ENCODE measurements around the gene GPR63.

DNA sequence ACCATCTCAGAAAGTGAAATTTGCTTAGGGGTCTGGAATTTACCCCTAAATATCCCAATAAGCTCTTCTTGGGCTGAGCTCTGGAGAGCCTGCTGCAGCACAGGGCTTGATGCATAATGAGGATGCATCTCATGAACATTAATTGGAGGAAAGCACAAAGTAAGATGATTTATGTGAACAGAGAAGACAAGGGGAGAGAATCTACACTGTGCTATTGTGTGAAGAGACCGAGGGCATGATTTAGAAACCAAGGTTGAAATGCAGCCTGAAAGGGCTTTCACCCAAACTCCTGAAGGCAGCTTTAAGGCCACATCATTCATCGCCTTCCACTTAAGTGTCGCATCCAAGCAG lies 27.8 kb upstream of the GPR63 start:
- TF ChIP-seq, protein P1, sequence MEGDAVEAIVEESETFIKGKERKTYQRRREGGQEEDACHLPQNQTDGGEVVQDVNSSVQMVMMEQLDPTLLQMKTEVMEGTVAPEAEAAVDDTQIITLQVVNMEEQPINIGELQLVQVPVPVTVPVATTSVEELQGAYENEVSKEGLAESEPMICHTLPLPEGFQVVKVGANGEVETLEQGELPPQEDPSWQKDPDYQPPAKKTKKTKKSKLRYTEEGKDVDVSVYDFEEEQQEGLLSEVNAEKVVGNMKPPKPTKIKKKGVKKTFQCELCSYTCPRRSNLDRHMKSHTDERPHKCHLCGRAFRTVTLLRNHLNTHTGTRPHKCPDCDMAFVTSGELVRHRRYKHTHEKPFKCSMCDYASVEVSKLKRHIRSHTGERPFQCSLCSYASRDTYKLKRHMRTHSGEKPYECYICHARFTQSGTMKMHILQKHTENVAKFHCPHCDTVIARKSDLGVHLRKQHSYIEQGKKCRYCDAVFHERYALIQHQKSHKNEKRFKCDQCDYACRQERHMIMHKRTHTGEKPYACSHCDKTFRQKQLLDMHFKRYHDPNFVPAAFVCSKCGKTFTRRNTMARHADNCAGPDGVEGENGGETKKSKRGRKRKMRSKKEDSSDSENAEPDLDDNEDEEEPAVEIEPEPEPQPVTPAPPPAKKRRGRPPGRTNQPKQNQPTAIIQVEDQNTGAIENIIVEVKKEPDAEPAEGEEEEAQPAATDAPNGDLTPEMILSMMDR (IDR thresholded peaks at IDR 0.05), result no peak
- no peak for TF ChIP-seq POLR2A (IDR thresholded peaks at IDR 0.05)
